Keratinocyte (primary cell): Measurements from ENCODE around the gene UGCG.

Experiments
- EZH2 ChIP-seq: IDR thresholded peaks from one replicate; pipeline ENCODE4 v1.6.1; 2012; ENCODE audit warnings: inconsistent platforms, mild to moderate bottlenecking, low read length, moderate library complexity
- TF ChIP-seq, protein P1 (sequence below), 3 experiments: IDR thresholded peaks in 1 of 3; conservative IDR thresholded peaks in 1 of 3; optimal IDR thresholded peaks in 1 of 3; 2 replicates in 2 of 3; 3 replicates in 1 of 3; pipeline versions ENCODE3 to v1.5.1; 2011; ENCODE audit warnings: low read length in 3 of 3, mild to moderate bottlenecking in 3 of 3, moderate library complexity in 2 of 3, control low read depth in 1 of 3, inconsistent platforms in 1 of 3; ENCODE audit not compliant: insufficient read depth in 2 of 3; ENCODE audit errors: extremely low read depth in 1 of 3

DNA sequence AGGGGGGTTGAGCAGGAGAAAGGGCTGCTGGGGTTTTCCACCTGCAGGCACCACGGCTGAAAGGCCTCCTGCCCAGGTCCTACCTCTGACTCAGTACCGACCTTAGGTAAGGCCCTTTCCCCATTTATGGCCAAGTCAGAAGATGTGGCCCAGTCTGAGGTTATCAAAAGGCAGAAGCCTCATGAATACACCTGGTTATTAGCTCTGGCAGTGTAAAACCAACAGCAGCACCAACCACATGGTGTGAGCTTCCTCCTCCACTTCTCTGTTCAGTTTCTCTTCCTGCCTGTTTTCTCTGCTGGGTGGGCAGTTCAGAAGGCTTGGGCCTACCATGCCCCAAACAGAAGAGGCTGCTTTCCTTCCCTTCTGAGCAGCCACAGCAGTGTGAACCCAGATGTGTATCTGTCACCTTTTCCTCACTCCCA is 86.9 kb downstream of the UGCG start:
- TF ChIP-seq, protein P1, sequence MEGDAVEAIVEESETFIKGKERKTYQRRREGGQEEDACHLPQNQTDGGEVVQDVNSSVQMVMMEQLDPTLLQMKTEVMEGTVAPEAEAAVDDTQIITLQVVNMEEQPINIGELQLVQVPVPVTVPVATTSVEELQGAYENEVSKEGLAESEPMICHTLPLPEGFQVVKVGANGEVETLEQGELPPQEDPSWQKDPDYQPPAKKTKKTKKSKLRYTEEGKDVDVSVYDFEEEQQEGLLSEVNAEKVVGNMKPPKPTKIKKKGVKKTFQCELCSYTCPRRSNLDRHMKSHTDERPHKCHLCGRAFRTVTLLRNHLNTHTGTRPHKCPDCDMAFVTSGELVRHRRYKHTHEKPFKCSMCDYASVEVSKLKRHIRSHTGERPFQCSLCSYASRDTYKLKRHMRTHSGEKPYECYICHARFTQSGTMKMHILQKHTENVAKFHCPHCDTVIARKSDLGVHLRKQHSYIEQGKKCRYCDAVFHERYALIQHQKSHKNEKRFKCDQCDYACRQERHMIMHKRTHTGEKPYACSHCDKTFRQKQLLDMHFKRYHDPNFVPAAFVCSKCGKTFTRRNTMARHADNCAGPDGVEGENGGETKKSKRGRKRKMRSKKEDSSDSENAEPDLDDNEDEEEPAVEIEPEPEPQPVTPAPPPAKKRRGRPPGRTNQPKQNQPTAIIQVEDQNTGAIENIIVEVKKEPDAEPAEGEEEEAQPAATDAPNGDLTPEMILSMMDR (optimal IDR thresholded peaks at IDR 0.05 in 1 of 3, IDR thresholded peaks at IDR 0.05 in 1 of 3, conservative IDR thresholded peaks at IDR 0.05 in 1 of 3; ENCODE audit: extremely low read depth in 1 of 3, insufficient read depth in 2 of 3, low read length in 3 of 3), result no peak
- no peak for TF ChIP-seq EZH2
